WTC11 (cell line): ENCODE data around the gene FEM1A.

Experiments
- ATF1 ChIP-seq: sonication (generic); formaldehyde crosslinking; IDR thresholded peaks from 2 replicates; pipeline ENCODE4 v1.8.1; 2023; ENCODE audit warnings: mild to moderate bottlenecking, moderate library complexity, missing genetic modification reagents
- CBFB ChIP-seq: sonication (generic); formaldehyde crosslinking; IDR thresholded peaks from 2 replicates; pipeline ENCODE4 v1.8.1; 2022; ENCODE audit warnings: mild to moderate bottlenecking, low read depth, missing genetic modification reagents
- ESRRA ChIP-seq: sonication (generic); formaldehyde crosslinking; IDR thresholded peaks from 2 replicates; pipeline ENCODE4 v1.8.1; 2022; ENCODE audit warnings: mild to moderate bottlenecking, missing genetic modification reagents, borderline replicate concordance
- IRF2 ChIP-seq: sonication (generic); formaldehyde crosslinking; IDR thresholded peaks from 2 replicates; pipeline ENCODE4 v1.8.0; 2022; ENCODE audit warnings: low read depth, missing genetic modification reagents, borderline replicate concordance
- JUN ChIP-seq: sonication (generic); formaldehyde crosslinking; IDR thresholded peaks from 2 replicates; pipeline ENCODE4 v1.8.0; 2023; ENCODE audit warnings: mild to moderate bottlenecking, missing genetic modification reagents
- NFYB ChIP-seq: sonication (generic); formaldehyde crosslinking; conservative IDR thresholded peaks from 2 replicates; pipeline ENCODE4 v1.8.0; 2022; ENCODE audit warnings: low read depth, missing genetic modification reagents
- SP1 ChIP-seq: sonication (generic); formaldehyde crosslinking; conservative IDR thresholded peaks from 2 replicates; pipeline ENCODE4 v1.8.1; 2022; ENCODE audit warnings: missing genetic modification reagents
- TCF7 ChIP-seq: sonication (generic); formaldehyde crosslinking; IDR thresholded peaks from 2 replicates; pipeline ENCODE4 v1.8.0; 2022; ENCODE audit warnings: mild to moderate bottlenecking, low read depth, missing genetic modification reagents, moderate library complexity
- TF ChIP-seq, protein P1 (sequence below): fragments of 200-600 bp; IDR thresholded peaks from 2 replicates; pipeline ENCODE4 v1.8.0; 2022; ENCODE audit warnings: antibody characterized with exemption
- TF ChIP-seq, protein P2 (sequence below): sonication (generic); formaldehyde crosslinking; IDR thresholded peaks from 2 replicates; pipeline ENCODE4 v1.8.1; 2023; ENCODE audit warnings: mild to moderate bottlenecking, missing genetic modification reagents, borderline replicate concordance
- TF ChIP-seq, protein P3 (sequence below): fragments of 250-450 bp; sonication (Bioruptor Pico); IDR thresholded peaks from 2 replicates; pipeline ENCODE4 v1.8.0; 2021; ENCODE audit warnings: mild to moderate bottlenecking
- TF ChIP-seq, protein P4 (sequence below): sonication (generic); formaldehyde crosslinking; IDR thresholded peaks from 2 replicates; pipeline ENCODE4 v1.8.1; 2022; ENCODE audit warnings: missing genetic modification reagents, borderline replicate concordance
- TF ChIP-seq, protein P5 (sequence below): sonication (generic); formaldehyde crosslinking; IDR thresholded peaks from 2 replicates; pipeline ENCODE4 v1.8.0; 2023; ENCODE audit warnings: missing genetic modification reagents

DNA sequence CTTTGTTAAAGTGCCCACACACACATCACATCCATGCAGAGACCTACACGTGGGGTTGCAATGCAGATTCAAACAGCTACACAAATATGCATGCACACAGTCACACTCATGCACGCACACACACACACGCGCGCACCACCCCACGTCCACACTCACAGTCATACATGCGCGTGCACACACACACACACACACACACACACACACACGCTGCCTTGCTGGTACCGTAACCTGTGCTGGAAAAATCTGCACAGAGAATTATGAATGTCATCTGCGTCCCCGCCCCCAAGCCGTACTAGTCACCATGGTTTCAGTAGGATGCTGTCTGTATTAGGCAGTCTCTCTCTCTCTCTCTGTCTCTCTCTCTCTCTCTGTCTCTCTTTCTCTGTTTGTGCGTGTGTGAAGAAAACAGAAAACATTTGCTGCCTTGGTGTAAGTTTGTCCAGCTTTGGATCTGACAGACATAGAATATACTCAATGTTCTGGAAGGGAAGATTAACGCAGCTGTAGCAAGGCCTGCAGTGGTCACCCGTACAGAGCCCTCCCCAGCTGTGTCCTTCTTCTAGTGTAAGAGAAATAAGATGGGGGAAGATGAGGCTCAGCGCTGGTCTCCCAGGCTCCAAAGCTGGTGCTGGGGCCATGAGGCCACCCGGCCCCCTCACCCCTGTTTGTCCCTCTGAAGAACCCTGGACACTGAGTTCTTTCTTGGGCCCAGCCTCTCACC lies 41.5 kb upstream of the FEM1A start:
- TF ChIP-seq IRF2 (CRISPR knock-in tag), result no peak
- TF ChIP-seq, protein P1, sequence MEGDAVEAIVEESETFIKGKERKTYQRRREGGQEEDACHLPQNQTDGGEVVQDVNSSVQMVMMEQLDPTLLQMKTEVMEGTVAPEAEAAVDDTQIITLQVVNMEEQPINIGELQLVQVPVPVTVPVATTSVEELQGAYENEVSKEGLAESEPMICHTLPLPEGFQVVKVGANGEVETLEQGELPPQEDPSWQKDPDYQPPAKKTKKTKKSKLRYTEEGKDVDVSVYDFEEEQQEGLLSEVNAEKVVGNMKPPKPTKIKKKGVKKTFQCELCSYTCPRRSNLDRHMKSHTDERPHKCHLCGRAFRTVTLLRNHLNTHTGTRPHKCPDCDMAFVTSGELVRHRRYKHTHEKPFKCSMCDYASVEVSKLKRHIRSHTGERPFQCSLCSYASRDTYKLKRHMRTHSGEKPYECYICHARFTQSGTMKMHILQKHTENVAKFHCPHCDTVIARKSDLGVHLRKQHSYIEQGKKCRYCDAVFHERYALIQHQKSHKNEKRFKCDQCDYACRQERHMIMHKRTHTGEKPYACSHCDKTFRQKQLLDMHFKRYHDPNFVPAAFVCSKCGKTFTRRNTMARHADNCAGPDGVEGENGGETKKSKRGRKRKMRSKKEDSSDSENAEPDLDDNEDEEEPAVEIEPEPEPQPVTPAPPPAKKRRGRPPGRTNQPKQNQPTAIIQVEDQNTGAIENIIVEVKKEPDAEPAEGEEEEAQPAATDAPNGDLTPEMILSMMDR, result no peak
- TF ChIP-seq JUN (CRISPR knock-in tag), result no peak
- TF ChIP-seq SP1 (CRISPR knock-in tag), result no peak
- TF ChIP-seq ESRRA (CRISPR knock-in tag), result no peak
- TF ChIP-seq, protein P2, sequence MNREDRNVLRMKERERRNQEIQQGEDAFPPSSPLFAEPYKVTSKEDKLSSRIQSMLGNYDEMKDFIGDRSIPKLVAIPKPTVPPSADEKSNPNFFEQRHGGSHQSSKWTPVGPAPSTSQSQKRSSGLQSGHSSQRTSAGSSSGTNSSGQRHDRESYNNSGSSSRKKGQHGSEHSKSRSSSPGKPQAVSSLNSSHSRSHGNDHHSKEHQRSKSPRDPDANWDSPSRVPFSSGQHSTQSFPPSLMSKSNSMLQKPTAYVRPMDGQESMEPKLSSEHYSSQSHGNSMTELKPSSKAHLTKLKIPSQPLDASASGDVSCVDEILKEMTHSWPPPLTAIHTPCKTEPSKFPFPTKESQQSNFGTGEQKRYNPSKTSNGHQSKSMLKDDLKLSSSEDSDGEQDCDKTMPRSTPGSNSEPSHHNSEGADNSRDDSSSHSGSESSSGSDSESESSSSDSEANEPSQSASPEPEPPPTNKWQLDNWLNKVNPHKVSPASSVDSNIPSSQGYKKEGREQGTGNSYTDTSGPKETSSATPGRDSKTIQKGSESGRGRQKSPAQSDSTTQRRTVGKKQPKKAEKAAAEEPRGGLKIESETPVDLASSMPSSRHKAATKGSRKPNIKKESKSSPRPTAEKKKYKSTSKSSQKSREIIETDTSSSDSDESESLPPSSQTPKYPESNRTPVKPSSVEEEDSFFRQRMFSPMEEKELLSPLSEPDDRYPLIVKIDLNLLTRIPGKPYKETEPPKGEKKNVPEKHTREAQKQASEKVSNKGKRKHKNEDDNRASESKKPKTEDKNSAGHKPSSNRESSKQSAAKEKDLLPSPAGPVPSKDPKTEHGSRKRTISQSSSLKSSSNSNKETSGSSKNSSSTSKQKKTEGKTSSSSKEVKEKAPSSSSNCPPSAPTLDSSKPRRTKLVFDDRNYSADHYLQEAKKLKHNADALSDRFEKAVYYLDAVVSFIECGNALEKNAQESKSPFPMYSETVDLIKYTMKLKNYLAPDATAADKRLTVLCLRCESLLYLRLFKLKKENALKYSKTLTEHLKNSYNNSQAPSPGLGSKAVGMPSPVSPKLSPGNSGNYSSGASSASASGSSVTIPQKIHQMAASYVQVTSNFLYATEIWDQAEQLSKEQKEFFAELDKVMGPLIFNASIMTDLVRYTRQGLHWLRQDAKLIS (CRISPR knock-in tag), result no peak
- TF ChIP-seq, protein P3, sequence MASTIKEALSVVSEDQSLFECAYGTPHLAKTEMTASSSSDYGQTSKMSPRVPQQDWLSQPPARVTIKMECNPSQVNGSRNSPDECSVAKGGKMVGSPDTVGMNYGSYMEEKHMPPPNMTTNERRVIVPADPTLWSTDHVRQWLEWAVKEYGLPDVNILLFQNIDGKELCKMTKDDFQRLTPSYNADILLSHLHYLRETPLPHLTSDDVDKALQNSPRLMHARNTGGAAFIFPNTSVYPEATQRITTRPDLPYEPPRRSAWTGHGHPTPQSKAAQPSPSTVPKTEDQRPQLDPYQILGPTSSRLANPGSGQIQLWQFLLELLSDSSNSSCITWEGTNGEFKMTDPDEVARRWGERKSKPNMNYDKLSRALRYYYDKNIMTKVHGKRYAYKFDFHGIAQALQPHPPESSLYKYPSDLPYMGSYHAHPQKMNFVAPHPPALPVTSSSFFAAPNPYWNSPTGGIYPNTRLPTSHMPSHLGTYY (CRISPR knock-in tag), result no peak
- no peak for TF ChIP-seq TCF7 (CRISPR knock-in tag)
- TF ChIP-seq, protein P4, sequence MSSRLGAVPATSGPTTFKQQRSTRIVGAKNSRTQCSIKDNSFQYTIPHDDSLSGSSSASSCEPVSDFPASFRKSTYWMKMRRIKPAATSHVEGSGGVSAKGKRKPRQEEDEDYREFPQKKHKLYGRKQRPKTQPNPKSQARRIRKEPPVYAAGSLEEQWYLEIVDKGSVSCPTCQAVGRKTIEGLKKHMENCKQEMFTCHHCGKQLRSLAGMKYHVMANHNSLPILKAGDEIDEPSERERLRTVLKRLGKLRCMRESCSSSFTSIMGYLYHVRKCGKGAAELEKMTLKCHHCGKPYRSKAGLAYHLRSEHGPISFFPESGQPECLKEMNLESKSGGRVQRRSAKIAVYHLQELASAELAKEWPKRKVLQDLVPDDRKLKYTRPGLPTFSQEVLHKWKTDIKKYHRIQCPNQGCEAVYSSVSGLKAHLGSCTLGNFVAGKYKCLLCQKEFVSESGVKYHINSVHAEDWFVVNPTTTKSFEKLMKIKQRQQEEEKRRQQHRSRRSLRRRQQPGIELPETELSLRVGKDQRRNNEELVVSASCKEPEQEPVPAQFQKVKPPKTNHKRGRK (CRISPR knock-in tag), result no peak
- TF ChIP-seq ATF1, result no peak
- no peak for TF ChIP-seq CBFB (CRISPR knock-in tag)
- no peak for TF ChIP-seq NFYB (CRISPR knock-in tag)
- TF ChIP-seq, protein P5, sequence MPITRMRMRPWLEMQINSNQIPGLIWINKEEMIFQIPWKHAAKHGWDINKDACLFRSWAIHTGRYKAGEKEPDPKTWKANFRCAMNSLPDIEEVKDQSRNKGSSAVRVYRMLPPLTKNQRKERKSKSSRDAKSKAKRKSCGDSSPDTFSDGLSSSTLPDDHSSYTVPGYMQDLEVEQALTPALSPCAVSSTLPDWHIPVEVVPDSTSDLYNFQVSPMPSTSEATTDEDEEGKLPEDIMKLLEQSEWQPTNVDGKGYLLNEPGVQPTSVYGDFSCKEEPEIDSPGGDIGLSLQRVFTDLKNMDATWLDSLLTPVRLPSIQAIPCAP (CRISPR knock-in tag), result no peak
